ENCODE measurements around the gene EPB41L3. TPM values are rescaled to one million over a fixed set of nuclear protein-coding genes. Genes with fewer than 3 reads are reported as not detected.

The EPB41L3 gene
- total RNA-seq, 4 donors from 2014 or later, result 9.6 to 37.0 (median 13.5) TPM

DNA sequence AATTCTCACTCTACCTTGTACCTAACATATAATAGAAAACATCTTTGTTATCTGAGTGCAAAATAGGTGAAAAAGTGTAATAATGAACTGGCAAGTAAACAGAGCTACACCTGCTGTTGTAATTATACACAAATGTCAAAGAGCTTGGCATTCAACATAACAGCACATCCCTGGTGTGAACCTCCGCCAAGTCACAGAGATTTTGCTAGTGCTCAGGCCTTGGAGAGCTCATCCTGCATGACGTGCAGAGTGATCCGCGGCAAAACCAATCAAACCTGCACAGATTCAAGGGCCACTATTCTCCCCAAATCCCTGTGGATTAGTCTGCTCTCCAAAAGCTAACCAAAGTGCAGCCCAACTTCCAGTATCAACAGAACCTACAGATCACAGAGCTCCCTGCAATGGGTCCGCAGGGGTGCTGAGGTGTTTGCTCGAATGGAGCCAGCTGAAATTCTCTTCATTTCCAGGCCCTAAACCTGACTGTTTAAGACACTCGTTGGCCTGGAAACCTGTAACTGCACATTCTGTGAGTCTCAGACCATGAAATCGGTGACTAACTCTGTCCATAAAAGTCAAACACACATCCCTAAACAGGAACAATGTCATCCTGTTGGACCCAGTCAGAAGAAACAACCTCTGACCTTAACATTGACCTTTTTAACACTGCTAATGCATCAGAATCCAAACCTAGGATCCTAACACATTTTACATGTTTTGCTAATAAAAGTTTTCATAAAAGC, 111.8 kb downstream of the EPB41L3 start:
- no peak overlapping the region for H3K27ac ChIP-seq
- H3K4me3 ChIP-seq, result no peak overlapping the region
- TF ChIP-seq, protein P1, sequence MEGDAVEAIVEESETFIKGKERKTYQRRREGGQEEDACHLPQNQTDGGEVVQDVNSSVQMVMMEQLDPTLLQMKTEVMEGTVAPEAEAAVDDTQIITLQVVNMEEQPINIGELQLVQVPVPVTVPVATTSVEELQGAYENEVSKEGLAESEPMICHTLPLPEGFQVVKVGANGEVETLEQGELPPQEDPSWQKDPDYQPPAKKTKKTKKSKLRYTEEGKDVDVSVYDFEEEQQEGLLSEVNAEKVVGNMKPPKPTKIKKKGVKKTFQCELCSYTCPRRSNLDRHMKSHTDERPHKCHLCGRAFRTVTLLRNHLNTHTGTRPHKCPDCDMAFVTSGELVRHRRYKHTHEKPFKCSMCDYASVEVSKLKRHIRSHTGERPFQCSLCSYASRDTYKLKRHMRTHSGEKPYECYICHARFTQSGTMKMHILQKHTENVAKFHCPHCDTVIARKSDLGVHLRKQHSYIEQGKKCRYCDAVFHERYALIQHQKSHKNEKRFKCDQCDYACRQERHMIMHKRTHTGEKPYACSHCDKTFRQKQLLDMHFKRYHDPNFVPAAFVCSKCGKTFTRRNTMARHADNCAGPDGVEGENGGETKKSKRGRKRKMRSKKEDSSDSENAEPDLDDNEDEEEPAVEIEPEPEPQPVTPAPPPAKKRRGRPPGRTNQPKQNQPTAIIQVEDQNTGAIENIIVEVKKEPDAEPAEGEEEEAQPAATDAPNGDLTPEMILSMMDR (IDR thresholded peaks at IDR 0.05), result no peak
- no peak for TF ChIP-seq POLR2AphosphoS5 (IDR thresholded peaks at IDR 0.05)
- no peak for TF ChIP-seq POLR2A (IDR thresholded peaks at IDR 0.05)
- TF ChIP-seq EP300 (IDR thresholded peaks at IDR 0.05), result no peak
- 89% methylated on average over 8 of the region's 8 CpGs for WGBS
- no peak for DNase-seq (ENCODE audit: low spot score in 2 of 2)
- no peaks in the 10 kb centered on the region for H3K36me3 ChIP-seq
- H3K9me3 ChIP-seq, result no peaks in the 10 kb centered on the region
- no peaks in the 10 kb centered on the region for H3K27me3 ChIP-seq
- no peaks in the 10 kb centered on the region for H3K4me1 ChIP-seq

DNA sequence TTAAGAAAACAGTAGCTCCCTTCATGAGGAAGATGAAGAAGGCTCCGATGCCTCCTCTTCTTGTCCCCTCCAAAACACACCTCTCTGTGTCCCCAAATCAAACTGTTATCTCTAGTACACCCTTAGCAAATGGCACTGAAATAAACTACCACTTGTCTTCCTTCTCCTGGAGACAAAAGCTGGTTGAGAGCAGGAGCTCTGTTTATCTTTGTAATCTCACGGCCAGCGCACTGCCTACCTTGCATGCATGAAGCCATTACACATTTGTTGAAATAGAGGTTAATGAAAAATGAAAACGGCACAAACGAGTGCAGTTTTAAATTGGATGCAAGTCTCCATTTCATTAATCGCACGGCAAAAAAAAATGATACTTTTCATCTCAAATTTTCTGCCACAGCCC, 113.7 kb downstream of the EPB41L3 start:
- H3K27me3 ChIP-seq, result no peaks in the 10 kb centered on the region
- TF ChIP-seq, protein P1 (IDR thresholded peaks at IDR 0.05), result no peak
- no peak for TF ChIP-seq POLR2AphosphoS5 (IDR thresholded peaks at IDR 0.05)
- TF ChIP-seq POLR2A (IDR thresholded peaks at IDR 0.05), result no peak
- no peak for TF ChIP-seq EP300 (IDR thresholded peaks at IDR 0.05)
- 93% methylated on average over 7 of the region's 7 CpGs for WGBS
- H3K9me3 ChIP-seq, result no peaks in the 10 kb centered on the region
- H3K4me3 ChIP-seq, result no peak overlapping the region
- H3K36me3 ChIP-seq, result no peaks in the 10 kb centered on the region
- DNase-seq (ENCODE audit: low spot score in 2 of 2), result no peak
- H3K27ac ChIP-seq, result no peak overlapping the region
- no peaks in the 10 kb centered on the region for H3K4me1 ChIP-seq

DNA sequence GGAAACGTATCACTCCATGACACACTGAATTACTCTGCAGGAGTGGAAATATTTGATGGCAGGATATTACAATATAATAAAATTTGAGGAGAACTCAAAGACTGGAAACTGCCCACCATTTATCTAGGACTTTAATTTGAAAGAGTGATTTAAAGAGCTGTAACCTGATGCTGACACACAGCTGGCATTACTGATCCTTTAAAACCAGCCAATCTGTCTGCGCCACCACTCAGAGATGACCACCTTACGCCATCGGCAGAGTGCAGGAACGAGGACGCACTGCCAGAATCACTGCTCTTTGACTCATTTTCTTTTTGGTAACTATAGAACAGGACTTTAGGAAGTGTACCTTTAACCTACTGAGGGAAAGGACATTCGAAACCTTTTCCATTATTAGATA, 114.1 kb downstream of the EPB41L3 start:
- TF ChIP-seq EP300 (IDR thresholded peaks at IDR 0.05) (no peak), POLR2AphosphoS5 (IDR thresholded peaks at IDR 0.05) (no peak), POLR2A (IDR thresholded peaks at IDR 0.05) (no peak)
- TF ChIP-seq, protein P1 (IDR thresholded peaks at IDR 0.05), result no peak
- Histone ChIP-seq H3K4me3 (no peak overlapping the region), H3K27me3 (no peaks in the 10 kb centered on the region), H3K4me1 (no peaks in the 10 kb centered on the region), H3K36me3 (no peaks in the 10 kb centered on the region), H3K9me3 (no peaks in the 10 kb centered on the region), H3K27ac (no peak overlapping the region)
- DNase-seq (ENCODE audit: low spot score in 2 of 2), result no peak
- WGBS, result 90% methylated on average over 7 of the region's 7 CpGs

DNA sequence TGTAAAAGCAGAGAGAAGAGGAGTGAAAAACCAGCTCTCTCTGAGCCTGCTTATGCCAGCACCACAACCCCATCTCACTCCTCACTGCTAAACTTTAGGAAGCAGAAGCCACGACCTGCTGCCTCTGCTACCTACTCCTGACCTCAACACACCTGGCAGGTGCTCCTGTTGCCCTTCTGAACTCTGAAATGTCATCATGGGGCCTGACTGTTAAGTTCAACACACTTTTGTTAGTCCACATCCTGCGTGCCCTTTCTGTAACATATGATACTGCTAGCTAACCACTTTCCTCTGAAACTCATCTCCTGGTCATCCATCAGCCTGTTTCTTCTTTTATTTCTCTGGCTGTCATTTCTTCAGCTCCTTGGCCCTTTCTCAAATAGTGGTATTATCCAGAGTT, 118.1 kb downstream of the EPB41L3 start:
- Histone ChIP-seq H3K9me3 (no peaks in the 10 kb centered on the region), H3K27ac (no peak overlapping the region), H3K36me3 (peaks cover 7% of the 10 kb centered on the region), H3K27me3 (no peaks in the 10 kb centered on the region), H3K4me1 (no peaks in the 10 kb centered on the region), H3K4me3 (no peak overlapping the region)
- DNase-seq (ENCODE audit: low spot score in 2 of 2), result no peak
- 76% methylated on average over 2 of the region's 2 CpGs for WGBS
- TF ChIP-seq EP300 (IDR thresholded peaks at IDR 0.05), result no peak
- TF ChIP-seq POLR2A (IDR thresholded peaks at IDR 0.05), result no peak
- no peak for TF ChIP-seq POLR2AphosphoS5 (IDR thresholded peaks at IDR 0.05)
- TF ChIP-seq, protein P1 (IDR thresholded peaks at IDR 0.05), result no peak

DNA sequence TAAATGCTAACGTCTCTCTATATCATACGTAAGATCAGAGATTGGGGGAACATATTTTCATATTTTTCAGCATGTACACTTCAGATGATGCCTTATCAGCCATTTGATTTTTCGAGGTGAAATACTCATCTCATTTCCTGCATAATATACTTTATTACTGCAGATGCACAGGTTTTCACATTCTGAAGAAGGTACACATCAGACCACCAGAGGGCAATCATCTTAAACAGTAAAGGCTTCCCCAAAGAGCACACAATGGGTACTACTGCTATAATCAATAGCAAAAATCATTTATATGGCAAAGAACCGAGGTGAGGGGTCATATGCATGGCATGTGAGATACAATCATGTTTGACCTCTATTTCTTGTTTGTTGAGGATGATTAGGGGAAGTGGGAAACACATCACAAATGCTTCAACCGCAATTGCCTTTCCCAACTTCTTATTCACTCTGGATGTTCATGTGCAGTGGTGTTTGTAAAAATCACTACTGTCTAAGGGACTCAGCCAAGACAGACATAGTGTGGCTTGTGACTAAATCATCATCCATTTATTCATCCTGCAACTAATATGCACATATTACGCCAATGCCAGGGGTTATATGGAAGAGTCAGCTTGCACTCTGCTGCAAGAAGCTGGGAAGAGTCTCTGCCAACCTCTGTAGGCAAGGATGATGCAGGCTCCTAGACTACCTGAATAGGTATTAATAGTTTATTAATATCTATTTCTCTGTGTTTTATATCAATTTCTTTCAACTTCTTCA, 118.7 kb downstream of the EPB41L3 start:
- no peaks in the 10 kb centered on the region for H3K4me1 ChIP-seq
- DNase-seq (ENCODE audit: low spot score in 2 of 2), result no peak
- TF ChIP-seq, protein P1 (IDR thresholded peaks at IDR 0.05), result peak in 1 of 2 donors; percentile 10
- no peak for TF ChIP-seq EP300 (IDR thresholded peaks at IDR 0.05)
- TF ChIP-seq POLR2A (IDR thresholded peaks at IDR 0.05), result no peak
- TF ChIP-seq POLR2AphosphoS5 (IDR thresholded peaks at IDR 0.05), result no peak
- no peaks in the 10 kb centered on the region for H3K9me3 ChIP-seq
- no peak overlapping the region for H3K27ac ChIP-seq
- no peaks in the 10 kb centered on the region for H3K27me3 ChIP-seq
- peaks cover 7% of the 10 kb centered on the region for H3K36me3 ChIP-seq
- 65% methylated on average over 6 of the region's 6 CpGs for WGBS
- H3K4me3 ChIP-seq, result no peak overlapping the region

Data from suprapubic skin (tissue), 4 donors.